Retina (tissue), 1 donor: Measurements from ENCODE around the gene ADIG.

ENCODE experiments used
- DNase-seq: peaks from one replicate; pipeline ENCODE4 v3.0.0-alpha.2; 2016

The ADIG gene

DNA sequence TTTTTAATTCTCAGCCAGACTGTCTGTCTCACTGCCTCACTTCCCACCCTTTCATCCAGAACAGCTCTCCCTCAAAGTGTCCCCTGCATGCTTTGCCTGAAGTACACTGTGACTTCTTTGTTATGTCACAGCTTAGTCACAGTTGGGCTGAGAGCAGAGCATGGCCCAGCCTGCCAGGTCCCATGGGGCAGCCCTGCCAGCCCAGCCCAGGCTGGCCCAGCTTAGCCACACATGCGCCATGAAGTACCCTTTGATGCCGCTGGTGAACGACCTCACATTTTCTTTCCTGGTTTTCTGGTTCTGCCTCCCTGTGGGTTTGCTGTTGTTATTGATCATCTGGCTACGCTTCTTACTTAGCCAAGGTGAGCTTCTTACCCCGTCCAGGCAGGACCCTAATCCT, at the start of gene ADIG:
TSS of gene ADIG (plus strand) at position 185 of the 400 bp plus-strand sequence. CDS start at position 239, 54 bp downstream.
- no peak for DNase-seq

DNA sequence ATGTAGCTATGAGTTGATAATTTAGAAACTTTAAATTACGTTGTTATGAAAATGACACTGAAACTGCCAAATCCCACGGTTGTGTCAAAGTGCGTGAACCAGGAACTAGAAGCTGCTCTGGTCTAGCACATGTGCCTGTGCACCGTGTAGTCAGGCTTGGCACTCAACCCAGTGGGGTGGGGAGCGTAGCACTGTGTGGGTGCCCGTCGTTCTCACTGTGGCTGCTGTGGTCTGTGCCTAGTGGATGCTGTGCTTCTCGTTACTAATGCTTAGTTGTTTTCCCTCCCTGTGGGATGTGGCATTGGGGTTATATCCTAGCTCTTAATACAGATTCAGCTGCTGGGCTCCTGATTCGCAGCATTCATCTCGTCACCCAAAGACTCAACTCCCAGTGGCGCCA, 46.2 kb upstream of the ADIG start:
- DNase-seq, result no peak

DNA sequence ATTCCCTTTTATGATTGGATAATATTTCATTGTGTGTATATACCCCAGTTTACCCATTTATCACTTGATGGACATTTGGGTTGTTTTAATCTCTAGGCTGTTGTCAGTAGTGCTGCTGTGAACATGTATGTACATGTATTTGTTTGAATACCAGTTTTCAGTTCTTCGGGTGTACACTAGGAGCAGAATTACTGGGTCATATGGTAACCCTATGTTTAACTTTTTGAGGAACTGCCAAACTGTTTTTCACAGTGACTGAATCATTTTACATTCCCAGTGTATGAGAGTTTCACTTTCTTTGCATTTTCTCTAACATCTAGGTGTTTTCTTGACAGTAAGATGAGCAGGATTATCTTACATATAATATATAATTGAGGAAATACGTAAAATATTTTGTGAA, 44.7 kb upstream of the ADIG start:
- no peak for DNase-seq

DNA sequence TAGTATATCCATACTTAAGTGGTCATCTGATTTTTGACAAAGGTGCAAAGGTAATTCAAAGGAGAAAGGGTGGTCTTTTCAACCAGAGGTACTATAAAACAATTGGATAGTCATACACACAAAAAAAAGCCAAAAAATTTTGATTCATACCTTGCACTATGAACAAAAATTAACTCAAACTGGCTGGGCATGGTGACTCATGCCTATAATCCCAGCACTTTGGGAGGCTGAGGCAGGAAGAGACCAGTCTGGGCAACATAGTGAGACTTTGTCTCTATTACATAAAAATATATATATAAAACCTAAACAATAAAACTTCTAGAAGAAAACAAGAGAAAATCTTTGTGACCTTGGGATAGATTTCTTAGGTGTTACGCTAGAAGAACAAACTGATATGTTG, 43.8 kb upstream of the ADIG start:
- no peak for DNase-seq

DNA sequence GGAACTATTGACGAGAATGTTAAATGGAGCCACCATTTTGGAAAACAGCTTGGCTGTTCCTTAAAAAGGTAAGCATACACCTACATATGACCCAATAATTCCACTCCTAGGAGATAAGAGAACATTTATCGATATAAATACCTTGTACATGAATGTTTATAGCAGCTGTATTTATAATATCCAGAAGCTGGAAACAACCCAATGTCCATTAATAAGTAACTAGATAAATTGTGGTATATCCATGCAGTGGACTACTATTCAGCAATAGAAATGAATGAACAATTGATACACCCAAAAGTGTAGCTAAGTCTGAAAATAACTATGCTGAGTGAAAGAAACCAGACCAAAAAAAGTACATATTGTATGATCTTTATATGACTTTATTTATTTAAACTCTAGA, 42.2 kb upstream of the ADIG start:
- no peak for DNase-seq

DNA sequence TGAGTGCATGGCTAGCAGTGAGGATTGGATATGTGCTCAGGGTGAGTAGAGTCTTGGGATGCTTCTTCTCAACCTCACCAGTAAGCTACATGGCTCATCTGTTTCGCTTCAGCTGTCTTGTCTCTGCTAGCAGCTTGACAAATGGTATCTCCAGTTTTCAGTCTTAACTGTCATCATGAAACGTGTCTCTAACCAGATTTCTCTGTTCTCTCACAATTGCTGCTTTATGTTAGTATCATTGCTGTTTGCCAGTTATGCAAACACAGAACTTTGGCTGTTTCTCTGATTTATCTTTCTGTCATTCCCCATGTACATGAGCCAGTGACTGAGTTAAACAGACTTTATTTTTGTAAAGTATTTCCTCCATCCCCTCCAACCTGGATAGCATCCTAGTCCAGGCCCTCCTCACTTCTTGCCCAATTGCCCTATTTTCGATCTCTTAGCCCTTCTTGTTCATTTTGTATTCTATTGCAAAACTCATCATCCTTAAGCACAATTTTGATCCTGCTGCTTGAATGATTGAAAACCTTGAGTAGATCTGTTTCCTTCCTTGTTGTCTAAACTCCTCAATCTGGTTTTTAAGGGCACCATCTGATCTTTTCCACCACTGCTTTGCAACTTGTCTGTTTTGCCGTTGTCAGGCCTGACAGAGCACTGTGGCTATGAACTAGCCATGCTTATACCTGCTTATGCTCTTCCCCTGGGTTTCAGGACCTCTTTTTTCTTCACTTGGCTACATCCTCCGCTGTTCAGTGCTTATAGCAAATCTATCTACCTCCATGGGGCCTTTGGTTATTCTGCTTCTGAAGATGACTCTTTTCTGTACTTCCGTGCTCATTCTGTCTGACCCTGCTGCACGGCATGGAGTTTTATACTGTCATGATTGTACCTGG, 37.7 kb upstream of the ADIG start:
- DNase-seq, result no peak

DNA sequence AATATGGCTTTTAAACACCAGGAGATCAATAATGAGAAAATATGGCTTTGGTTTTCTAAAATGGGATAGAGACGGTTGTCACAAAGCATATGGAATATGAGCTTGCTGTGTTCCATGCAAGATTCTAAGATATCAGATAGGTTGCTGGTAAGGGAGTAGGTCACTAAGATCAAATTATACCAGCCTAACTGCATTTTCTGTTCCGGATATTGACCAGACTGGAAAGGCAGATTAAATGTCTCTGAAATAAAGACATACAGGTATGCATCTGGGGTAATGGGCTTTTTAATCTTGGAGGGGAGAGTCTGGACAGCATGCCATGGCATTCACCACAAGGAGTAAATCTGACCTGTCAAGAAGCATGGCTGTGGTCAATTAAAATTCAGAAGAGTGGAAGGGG, 35.2 kb upstream of the ADIG start:
- DNase-seq, result no peak

DNA sequence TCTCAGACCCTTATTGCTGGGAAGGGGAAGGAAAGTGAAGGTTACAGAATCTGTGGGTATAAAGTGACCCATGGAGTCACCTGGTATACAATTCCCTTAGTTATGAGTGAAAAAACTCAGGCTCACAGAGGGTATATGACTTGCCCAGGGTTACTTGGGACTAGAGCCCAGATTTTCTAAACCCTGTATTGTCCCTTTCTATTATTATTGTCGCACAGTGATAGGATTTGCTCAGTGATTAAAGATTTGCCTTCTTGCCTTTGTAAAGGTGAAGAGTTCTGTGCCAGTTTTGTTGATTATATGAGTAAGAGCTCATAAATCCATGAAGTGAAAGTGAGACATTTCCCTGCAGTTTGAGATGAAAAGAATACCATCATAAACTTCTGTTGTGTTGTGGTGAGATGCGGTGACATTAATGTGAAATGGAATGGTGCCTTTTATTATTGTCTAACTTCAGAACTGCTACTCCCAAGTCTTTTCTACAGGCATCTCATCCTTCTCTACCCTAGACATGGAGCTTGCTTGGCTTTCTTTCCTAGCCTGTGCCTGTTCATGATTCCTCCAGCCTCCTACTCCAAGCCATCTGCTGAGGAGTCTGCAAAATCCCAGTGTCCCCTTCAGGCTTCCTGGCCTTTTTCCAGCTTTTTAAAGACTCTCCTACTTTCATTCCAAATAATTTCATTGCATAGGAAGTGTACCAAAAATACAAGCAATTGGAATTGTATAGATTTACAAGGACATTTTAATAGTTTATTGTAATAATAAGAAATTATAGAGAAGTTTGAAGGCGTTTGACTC, 33.5 kb upstream of the ADIG start:
- no peak for DNase-seq

DNA sequence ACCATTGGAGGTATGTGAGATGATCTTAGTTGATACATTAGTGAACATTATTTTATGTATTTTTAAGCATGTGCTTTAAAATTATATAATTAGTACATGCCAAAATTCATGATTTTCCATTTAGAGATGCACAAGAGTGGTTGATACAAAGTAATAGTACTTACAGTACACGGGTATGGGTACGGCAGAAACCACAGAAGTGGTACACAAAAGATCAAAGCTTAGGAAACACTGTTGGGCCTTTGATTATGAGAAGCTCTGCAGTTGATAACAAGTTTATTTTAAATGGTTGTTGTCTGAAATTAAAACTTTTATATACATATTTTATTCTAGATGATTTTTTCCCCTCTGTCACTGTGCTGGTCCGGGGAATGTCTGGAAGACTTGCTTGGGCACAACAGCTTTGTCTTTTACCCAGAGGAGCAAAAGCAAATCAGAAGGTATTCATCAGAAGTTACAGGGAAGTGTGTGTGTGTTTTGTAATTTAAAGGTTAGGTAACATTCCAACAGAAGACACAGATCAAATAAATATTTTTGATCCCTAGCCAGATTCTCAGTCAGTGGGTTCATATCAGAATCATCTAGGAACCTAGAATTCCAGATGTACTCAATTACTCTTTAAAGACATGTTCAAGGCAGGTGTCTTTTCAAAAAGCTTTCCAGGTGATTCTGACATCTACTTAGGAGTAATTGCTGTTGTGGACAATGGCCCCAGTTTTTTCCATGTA, 32.5 kb upstream of the ADIG start:
- no peak for DNase-seq

DNA sequence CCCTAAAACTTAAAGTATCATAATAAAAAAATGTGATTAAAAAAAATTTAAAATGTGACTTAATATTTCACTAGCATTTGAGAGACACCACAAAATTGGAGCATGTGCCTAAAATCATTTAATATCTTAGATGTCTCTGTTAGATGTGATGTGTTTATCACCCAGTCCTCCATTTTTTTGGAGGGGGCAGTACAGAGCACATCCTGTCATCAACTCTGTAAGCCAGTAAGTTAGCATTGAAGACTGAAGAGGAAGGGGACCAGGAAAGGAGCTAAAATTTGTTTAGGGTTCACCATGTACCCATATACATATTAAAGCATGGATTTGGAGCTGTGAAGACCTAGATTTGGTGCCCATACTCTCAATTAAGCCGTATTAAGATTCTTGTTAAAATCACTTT, 30.7 kb upstream of the ADIG start:
- DNase-seq, result no peak

DNA sequence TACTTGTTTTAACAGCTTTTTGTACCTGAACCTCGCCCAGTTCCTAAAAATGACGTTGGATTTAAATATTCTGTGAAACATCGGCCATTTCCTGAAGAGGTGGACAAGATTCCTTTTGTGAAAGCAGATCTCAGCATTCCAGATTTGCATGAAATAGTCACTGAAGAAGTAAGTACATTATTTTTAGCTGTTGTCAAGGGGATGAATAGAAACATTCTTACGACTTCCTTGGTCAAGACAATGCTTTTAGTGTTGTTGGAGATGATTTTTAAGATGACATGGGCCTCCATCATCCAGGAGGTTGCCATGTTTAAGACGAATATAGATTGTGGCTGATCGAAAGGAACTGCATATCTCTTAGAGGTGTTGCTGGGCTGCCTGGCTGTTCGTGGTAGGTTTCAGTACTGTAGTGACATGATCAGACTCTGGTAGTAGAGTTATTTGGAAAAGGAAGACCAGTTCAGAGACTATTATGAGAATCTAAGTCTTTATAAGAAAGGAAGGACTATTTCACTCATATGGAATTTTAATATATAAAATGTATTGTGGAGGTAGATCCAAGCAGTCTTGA, 29.9 kb upstream of the ADIG start:
- no peak for DNase-seq

DNA sequence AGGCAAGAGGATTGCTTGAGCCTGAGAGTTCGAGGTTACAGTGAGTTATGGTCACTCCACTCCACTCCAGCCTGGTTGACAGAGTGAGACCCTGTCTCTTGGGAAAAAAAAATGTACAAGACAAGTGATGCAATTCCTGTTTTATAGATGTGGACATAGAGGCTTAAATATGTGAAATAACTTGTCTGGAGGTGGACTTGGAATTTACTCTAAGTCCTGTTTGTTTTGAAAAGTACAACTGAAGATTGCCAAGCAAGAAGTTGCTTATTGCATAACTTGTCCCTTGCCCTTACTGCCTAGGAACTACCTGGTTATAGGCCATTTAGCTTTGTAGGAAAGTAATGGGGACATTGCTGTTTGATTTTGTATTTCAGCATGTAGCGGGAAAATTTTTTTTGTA, 26.0 kb upstream of the ADIG start:
- DNase-seq, result no peak

DNA sequence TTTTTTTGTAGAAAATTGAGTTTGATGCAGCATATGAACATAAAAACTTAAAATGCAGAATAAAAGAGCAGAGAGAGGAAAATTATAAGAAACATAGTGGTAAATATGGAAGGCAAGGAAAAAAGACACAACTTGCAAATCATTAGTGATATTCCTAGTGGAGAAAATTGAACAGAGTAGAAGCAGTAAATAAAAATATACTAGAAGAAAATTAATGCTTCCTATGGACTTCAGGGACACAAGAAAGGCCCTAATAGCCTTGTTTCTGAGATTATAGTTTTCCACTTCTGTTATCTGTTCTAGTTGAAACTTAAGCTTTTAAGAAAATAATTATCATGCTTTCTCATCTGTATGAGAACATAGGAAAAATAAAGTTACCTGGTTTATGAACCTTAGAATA, 25.6 kb upstream of the ADIG start:
- no peak for DNase-seq

DNA sequence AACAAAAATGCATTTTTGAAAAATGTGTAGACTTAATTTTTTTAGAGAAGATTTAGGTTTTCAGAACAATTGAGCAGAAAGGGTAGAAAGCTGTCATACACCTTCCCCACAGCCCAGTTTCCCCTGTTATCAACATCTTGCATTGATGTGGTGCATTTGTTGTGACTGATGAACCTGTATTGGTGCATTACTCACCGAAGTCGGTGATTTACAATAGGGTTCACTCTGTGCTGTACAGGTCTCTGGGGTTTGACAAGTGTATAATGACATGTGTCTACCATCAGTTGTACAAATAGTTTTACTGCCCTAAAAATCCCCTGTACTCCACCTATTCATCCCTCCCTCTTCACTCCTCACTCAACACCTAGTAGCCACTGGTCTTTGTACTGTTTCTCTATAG, 23.8 kb upstream of the ADIG start:
- no peak for DNase-seq

DNA sequence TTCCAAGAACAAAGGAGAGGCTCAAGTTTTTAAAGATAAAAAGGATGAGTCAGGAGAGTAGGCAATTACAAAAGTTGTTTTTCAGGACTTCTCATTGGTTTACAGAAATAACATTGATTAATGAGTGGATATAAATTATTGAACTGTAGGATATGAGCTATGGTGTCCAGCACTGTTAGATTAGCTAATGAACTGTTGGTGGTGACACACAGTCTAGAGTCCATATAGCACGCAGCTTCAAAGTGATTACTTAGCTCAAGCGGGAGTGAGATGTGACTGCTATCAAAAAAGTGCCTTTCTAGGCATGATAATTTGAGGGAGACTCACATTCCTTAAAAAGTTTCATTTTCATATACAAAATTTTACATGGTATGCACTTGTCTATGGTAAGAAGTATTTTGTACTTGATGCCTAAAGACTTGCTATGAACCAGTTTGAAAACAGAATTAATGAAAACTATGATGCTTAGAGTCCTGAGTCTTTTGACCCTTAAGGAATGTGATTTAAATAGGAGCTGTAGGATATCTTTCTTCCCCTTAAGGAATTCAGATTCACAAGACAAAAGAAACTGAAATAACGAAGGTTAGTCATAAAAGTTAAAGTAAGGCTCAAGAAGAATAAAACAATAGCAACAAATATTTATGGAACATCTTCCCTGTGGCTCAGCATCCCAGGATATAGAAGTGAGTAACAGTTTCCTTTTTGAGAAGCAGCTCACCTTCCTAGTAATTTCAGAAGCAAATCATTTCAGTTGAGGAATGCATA, 22.2 kb upstream of the ADIG start:
- DNase-seq, result no peak

DNA sequence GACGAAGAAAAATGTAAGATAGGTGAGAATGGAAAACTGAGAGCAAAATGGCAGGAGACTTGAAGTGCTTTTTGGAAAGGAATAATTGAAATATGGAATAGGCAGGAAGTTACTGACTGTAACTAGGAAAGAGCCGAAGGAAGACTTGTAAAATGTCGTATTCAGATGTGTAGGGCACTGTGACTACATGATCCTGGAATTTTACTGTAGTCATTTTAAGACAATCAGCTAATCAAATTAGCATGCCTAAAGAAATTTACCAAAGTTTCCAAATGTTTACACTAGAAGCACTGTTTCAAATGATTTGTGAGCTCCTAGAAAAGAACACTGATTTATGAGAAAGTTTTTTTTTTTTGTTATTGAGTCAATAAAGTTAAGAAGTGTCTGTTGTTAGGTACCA, 21.2 kb upstream of the ADIG start:
- no peak for DNase-seq

DNA sequence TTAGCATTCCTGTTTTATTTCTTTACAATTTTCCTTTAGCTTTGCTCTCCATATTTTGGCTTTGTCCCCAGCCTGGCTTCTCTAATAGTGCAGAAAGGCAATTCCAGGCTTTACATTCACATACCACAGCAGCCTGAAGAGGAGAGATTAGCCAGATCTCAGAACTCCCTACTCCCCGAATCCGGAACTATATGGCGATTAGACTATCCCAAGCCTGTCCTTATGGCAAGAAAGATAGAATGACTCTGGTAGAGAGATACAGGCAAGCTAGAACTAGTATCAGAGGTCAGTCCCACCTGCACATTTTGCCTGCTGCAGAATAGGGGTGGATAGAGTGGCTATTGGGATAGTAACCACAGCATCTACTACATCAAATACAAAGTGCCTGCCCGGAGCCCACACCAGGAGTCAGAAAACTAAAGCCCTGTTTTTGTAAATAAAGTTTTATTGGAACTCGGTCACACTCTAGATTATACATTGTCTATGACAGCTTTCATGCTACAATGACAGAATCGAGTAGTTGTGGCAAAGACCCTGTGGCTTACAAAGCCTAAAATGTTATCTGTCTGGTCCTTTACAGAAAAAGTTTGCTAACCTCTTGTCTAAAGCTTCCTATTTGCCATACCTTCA, 17.1 kb upstream of the ADIG start:
- no peak for DNase-seq

DNA sequence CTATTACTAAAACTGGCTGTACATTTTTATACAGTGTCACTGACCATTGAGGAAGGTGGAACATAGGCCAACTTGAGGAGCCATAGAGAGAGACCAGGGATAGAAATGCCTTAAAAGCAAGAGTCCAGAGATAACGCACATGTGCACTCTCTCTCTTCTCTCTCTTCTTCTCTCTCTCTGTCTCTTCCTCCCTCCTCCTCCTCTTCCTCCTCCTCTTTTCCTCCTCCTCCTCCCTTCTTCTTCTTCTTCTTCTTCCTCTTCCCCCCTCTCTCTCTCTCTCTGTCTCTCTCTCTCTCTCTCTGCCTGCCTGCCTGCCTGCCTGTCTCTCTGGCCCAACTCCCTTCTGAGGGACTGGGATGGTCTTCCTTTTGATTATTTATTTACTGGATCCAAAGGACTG, 16.3 kb upstream of the ADIG start:
- DNase-seq, result no peak

DNA sequence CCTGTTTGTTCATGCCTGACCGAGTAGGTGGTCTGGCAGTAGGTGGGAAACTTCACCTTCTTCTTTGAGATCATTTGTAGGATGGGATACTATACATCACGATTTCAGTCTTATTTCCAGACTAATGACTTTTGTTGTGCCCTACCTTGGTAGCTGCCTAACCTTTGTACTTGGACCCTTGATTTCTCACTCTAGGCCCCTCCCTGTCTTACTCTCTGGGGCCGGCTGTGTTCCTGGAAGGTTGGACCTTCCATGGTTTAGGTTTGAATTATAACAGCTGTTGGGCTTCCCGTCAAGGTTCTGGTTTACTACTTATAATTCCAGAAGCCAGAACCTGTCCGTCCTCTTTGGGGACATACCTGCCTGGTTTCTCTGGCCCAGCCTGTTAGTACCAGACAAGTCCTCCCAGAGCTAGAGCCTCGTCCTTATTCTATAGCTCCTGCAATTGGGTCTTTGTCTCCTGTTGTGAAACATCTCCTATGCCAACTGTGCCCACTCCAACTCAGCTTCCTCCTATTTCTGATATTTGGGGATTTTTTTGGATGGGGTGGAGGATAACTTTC, 14.9 kb upstream of the ADIG start:
- no peak for DNase-seq

DNA sequence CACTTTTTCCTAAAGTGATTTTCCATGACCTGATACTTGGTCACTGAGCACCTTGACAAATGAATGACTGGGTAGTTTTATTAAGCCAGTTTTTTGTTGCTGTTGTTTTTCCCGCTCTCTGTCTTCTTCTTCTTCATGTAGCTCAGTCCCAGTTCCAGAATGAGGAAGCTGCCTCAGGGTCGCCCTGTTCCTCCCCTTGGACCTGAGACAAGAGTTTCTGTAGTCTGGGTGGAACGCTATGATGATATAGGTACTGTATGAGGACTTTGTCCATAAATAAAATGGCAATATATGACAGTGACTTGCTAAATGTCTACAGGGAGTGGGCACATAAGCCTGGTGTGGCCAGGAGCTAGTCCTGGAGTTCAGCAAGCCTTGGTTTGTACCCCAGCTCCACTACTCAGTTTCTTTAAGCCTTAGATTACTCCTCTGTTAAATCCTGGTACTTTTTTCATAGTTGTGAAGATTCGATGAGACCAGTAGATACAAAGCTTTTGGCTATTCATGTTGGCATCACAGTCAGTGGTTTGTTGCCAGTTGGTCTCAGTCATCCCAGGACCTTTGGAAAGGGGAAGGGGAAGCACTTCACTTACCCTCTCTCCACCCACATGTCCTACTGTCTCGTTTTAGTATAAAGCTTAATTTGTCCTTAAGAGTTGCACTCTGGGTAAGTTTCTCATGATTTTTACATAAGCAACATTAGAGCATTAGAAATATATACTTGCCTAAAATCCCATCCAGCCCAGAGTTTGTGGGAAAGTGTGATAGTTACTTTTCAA, 11.1 kb upstream of the ADIG start:
- DNase-seq, result no peak

DNA sequence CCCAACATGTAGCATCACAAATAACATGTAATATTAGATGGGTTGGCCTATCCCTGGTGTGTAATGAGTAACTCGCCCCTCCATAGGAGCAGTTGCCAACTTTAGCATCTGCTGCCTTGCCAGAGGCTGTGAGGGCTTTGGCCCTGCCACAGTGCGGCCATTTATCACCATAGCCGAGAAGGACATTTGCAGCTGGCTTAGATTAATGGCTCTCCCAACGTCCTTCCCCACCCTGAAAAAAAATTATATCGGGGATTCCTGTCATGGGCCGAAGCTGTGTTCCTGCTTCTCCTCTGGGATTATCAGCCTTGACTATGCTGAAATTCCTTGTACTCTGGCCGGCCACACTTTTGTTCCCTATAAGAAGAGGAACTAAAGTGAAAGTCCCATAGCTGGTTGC, 7.6 kb upstream of the ADIG start:
- no peak for DNase-seq
